MM.1S (cell line): ENCODE data around the gene CAPZA1.

Experiments
- DNase-seq: peaks from one replicate; pipeline ENCODE4 v3.0.0-alpha.2; 2015
- H2AFZ ChIP-seq: fragments of 300-600 bp; sonication (generic); 2 replicates; pipeline ENCODE4 v1.6.0; 2016; ENCODE audit warnings: antibody characterized with exemption, low read length
- H3F3A ChIP-seq: fragments of 300-600 bp; sonication (generic); 2 replicates; pipeline ENCODE4 v1.6.1; 2016; ENCODE audit warnings: mild to moderate bottlenecking, antibody characterized with exemption, low read length, moderate library complexity, mixed read lengths; ENCODE audit not compliant: insufficient read depth
- H3K27ac ChIP-seq: fragments of 300-600 bp; sonication (generic); 2 replicates; pipeline ENCODE4 v1.5.1; 2016; ENCODE audit warnings: mild to moderate bottlenecking, low read length
- H3K27me3 ChIP-seq: fragments of 300-600 bp; sonication (generic); replicated peaks from 2 replicates; pipeline ENCODE4 v1.6.0; 2016; ENCODE audit warnings: low read length; ENCODE audit not compliant: insufficient read depth
- H3K36me3 ChIP-seq: fragments of 300-600 bp; sonication (generic); replicated peaks from 2 replicates; pipeline ENCODE4 v1.6.1; 2016; ENCODE audit warnings: mild to moderate bottlenecking, low read length, mixed read lengths; ENCODE audit not compliant: insufficient read depth
- H3K4me1 ChIP-seq: fragments of 300-600 bp; sonication (generic); 2 replicates; pipeline ENCODE4 v1.6.1; 2016; ENCODE audit warnings: low read length, mixed read lengths
- H3K4me2 ChIP-seq: fragments of 300-600 bp; sonication (generic); 2 replicates; pipeline ENCODE4 v1.6.0; 2016; ENCODE audit warnings: low read depth, low read length
- H3K4me3 ChIP-seq: fragments of 300-600 bp; sonication (generic); 2 replicates; pipeline ENCODE4 v1.5.1; 2016; ENCODE audit warnings: low read length, mixed read lengths
- H3K79me2 ChIP-seq: fragments of 300-600 bp; sonication (generic); 2 replicates; pipeline ENCODE4 v1.6.1; 2016; ENCODE audit warnings: mixed run types, low read length, mixed read lengths
- H3K9ac ChIP-seq: fragments of 300-600 bp; sonication (generic); 2 replicates; pipeline ENCODE4 v1.6.1; 2016; ENCODE audit warnings: low read length, mixed read lengths
- H3K9me2 ChIP-seq: fragments of 300-600 bp; sonication (generic); replicated peaks from 2 replicates; pipeline ENCODE4 v1.6.1; 2016; ENCODE audit warnings: mild to moderate bottlenecking, low read length, mixed read lengths; ENCODE audit not compliant: insufficient read depth
- H3K9me3 ChIP-seq: fragments of 300-600 bp; sonication (generic); replicated peaks from 2 replicates; pipeline ENCODE4 v1.6.1; 2016; ENCODE audit warnings: mild to moderate bottlenecking, low read length, mixed read lengths; ENCODE audit not compliant: insufficient read depth
- H4K20me1 ChIP-seq: fragments of 300-600 bp; sonication (generic); 2 replicates; pipeline ENCODE4 v1.6.1; 2016; ENCODE audit warnings: mild to moderate bottlenecking, low read length, moderate library complexity, mixed read lengths; ENCODE audit not compliant: insufficient read depth
- EZH2 ChIP-seq: fragments of 300-600 bp; sonication (generic); optimal IDR thresholded peaks from 2 replicates; pipeline ENCODE3; 2017; ENCODE audit warnings: low read depth, mild to moderate bottlenecking, antibody characterized with exemption, low read length, mixed read lengths
- EZH2phosphoT487 ChIP-seq: fragments of 300-600 bp; sonication (generic); IDR thresholded peaks from 2 replicates; pipeline ENCODE4 v1.6.1; 2018; ENCODE audit warnings: antibody characterized with exemption, low read length
- TF ChIP-seq, protein P1 (sequence below): fragments of 300-600 bp; sonication (generic); IDR thresholded peaks from 2 replicates; pipeline ENCODE4 v1.5.1; 2016; ENCODE audit warnings: antibody characterized with exemption, low read length, mixed read lengths

The CAPZA1 gene

DNA sequence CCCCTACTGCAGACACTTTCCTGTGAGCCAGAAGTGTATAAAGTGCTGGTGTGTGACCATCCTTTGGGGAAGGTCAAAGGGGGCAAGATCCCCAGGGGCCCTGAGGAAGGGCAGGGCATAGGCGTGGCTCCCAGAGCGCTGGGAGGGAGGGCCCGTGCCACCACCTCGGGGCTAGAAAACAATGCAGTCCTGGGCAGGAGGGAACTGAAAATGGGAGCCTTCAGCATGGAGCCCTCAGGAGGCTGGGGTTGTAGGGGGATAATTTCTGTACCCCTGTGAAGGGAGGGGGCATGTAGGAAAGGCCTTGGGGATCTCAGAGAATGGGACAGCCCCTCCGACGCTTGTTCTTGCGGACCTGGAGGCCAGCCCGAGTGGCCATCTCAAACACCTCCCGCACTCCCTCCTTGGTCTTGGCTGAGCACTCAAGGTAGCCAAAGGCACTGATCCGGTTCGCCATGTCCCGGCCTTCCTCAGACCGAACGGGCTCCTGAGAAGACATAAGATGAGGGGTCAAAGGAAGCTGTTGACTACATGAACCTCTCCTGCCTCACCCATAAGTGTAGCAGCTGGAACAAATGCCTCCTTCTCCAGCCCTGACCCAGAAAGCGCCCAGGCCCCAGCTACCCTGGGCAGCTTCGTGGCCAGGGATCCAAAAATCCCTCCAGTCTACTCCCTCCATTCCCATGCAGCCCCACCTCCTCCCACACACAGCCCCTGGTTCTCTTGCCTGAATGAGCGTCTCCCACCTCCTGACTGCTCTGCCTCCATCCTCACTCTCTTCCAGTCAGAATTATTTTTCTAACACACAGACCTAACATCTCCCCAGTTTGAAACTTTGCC, 81.8 kb downstream of the CAPZA1 start:
- Histone ChIP-seq H3K4me3 (no peak overlapping the region), H3K9ac (no peak overlapping the region)

DNA sequence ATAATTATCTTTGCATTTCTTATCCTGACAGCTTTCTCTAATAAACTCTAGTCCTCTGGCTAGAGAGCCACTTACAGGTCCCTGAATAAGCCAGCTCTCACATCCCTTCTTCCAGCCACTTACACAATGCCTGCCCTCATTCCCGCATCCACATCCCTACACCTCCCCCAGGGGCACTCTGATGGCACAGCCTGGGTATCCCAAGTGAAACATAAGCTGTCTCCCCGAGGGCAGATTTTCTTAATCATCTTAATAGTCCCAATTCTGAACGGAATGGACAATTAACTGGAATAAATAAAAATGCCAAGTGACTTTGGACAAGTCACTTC, 82.4 kb downstream of the CAPZA1 start:
- no peak overlapping the region for H3K4me2 ChIP-seq
- no peaks in the 10 kb centered on the region for H3K9me3 ChIP-seq
- TF ChIP-seq EZH2 (no peak), EZH2phosphoT487 (no peak)
- TF ChIP-seq, protein P1, sequence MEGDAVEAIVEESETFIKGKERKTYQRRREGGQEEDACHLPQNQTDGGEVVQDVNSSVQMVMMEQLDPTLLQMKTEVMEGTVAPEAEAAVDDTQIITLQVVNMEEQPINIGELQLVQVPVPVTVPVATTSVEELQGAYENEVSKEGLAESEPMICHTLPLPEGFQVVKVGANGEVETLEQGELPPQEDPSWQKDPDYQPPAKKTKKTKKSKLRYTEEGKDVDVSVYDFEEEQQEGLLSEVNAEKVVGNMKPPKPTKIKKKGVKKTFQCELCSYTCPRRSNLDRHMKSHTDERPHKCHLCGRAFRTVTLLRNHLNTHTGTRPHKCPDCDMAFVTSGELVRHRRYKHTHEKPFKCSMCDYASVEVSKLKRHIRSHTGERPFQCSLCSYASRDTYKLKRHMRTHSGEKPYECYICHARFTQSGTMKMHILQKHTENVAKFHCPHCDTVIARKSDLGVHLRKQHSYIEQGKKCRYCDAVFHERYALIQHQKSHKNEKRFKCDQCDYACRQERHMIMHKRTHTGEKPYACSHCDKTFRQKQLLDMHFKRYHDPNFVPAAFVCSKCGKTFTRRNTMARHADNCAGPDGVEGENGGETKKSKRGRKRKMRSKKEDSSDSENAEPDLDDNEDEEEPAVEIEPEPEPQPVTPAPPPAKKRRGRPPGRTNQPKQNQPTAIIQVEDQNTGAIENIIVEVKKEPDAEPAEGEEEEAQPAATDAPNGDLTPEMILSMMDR = no peak
- DNase-seq = no peak
- H3K9me2 ChIP-seq = no peaks in the 10 kb centered on the region
- H3K79me2 ChIP-seq = no peaks in the 10 kb centered on the region
- no peak overlapping the region for H3K4me3 ChIP-seq
- H3K27me3 ChIP-seq = no peaks in the 10 kb centered on the region
- peaks cover 17% of the 10 kb centered on the region for H3K4me1 ChIP-seq
- no peak overlapping the region for H3K27ac ChIP-seq
- no peak overlapping the region for H3K9ac ChIP-seq
- H2AFZ ChIP-seq = no peak overlapping the region
- H4K20me1 ChIP-seq = no peaks in the 10 kb centered on the region
- no peaks in the 10 kb centered on the region for H3K36me3 ChIP-seq
- no peaks in the 10 kb centered on the region for H3F3A ChIP-seq

More for the DNA sequence above, 81.8 kb downstream of the CAPZA1 start:
- Histone ChIP-seq H2AFZ (no peak overlapping the region), H3K79me2 (no peaks in the 10 kb centered on the region), H3F3A (no peaks in the 10 kb centered on the region), H3K9me2 (no peaks in the 10 kb centered on the region), H3K27me3 (no peaks in the 10 kb centered on the region), H4K20me1 (no peaks in the 10 kb centered on the region), H3K27ac (no peak overlapping the region), H3K9me3 (no peaks in the 10 kb centered on the region), H3K4me2 (peak overlapping the region; percentile 37), H3K4me1 (peaks cover 17% of the 10 kb centered on the region), H3K36me3 (no peaks in the 10 kb centered on the region)
- no peak for DNase-seq
- TF ChIP-seq EZH2 = no peak
- TF ChIP-seq, protein P1 = no peak
- no peak for TF ChIP-seq EZH2phosphoT487

DNA sequence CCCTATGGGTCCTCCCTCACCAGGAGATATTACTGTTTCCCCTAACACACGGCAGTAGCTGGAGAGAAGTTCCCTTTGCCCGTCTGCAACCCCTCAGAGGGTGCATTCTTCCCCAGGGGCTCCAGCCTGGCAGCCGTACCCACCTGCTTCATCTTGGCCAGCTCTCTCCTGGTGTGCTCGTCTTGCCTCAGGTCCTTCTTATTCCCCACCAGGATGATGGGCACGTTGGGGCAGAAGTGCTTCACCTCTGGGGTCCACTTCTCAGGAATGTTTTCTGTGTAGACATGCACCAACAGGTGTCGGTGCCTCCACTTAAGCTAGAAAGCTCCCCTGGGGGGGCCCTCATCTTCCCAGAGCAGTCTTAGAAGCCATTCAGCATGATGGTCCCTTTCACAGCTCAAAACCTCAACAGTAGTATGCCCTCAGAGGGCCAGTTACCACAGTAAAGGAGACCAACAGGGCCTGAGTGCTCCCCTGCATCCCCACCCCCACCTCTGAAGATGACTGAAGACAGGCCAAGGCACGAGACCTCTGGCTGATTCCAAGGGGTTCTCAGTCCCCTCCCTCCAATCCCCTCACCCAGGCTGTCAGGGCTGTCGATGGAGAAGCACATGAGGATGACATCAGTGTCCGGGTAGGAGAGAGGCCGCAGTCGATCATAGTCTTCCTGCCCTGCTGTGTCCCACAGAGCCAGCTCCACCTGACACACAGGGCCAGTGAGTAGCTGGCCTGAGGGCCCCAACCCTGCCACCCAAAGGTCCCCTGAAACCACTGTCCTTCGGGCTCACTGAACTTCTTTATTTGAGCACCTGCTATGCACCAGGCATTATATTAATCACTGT, 83.0 kb downstream of the CAPZA1 start:
- Histone ChIP-seq H3F3A (no peaks in the 10 kb centered on the region), H3K27me3 (0 out of 2 replicates have a peak, but pooled peaks cover under 1% of the 10 kb centered on the region), H3K4me1 (peaks cover 17% of the 10 kb centered on the region), H3K9me2 (no peaks in the 10 kb centered on the region), H4K20me1 (no peaks in the 10 kb centered on the region), H3K27ac (no peak overlapping the region), H3K4me2 (no peak overlapping the region), H2AFZ (no peak overlapping the region), H3K9ac (no peak overlapping the region), H3K4me3 (no peak overlapping the region), H3K36me3 (no peaks in the 10 kb centered on the region), H3K79me2 (no peaks in the 10 kb centered on the region), H3K9me3 (no peaks in the 10 kb centered on the region)
- TF ChIP-seq EZH2phosphoT487 (no peak), EZH2 (no peak)
- TF ChIP-seq, protein P1 = no peak
- no peak for DNase-seq
